K562 (cell line): ENCODE results near the gene KCNMB4. TPM values are rescaled to one million over a fixed set of nuclear protein-coding genes. Genes with fewer than 3 reads are reported as not detected.

Experiments used
- ATAC-seq: fragments of 200-7000 bp; cut with Tn5 transposase; 3 replicates; pipeline ENCODE4 v1.9.1; 2020; ENCODE audit warnings: moderate library complexity
- BruUV-seq: library from RNA; stranded (reverse); fragments of 400-500 nt; replicated peaks from 2 replicates; lab custom pipeline; 2021; lab: Mats Ljungman, UMichigan
- CTCF ChIA-PET: fragments of 300-600 bp; formaldehyde crosslinking; extraction: SDS; loops from one replicate; lab custom pipeline; 2021; ENCODE audit warnings: low intra/inter-chr PET ratio; lab: Yijun Ruan, JAX
- POLR2A ChIA-PET: fragments of 300-600, 350-650 bp; sonication (Branson Sonifier 250); formaldehyde crosslinking; extraction: SDS; loops from one replicate; lab custom pipeline; 2021; ENCODE audit warnings: antibody characterized with exemption, inconsistent platforms; lab: Yijun Ruan, JAX
- DNase-seq, 4 experiments: peaks; one replicate each; pipeline versions ENCODE4 v3.0.0 to v3.0.0-alpha.2; 2011 to 2018; ENCODE audit warnings: low spot score in 3 of 4, mixed read lengths in 3 of 4; ENCODE audit errors: extremely low read depth in 1 of 4
- FAIRE-seq: peaks from 2 replicates; lab custom pipeline; 2011; peaks lifted over from hg19 to GRCh38; lab: Jason Lieb, UNC
- H2AFZ ChIP-seq: 2 replicates; pipeline ENCODE4 v1.6.0; 2011; ENCODE audit warnings: low read depth, low read length, control low read depth, inconsistent platforms
- H3K27ac ChIP-seq: fragments of 200-600 bp; 3 replicates; pipeline ENCODE4 v1.8.0; 2011; ENCODE audit warnings: low read depth, mild to moderate bottlenecking, control low read depth, inconsistent platforms, low read length, moderate library complexity, mixed read lengths; ENCODE audit errors: extremely low read depth
- H3K27me3 ChIP-seq, 2 experiments: fragments of 300-600 bp in 1 of 2; 2 replicates in 1 of 2; 3 replicates in 1 of 2; pipeline versions ENCODE4 v1.6.0 to v1.8.0; 2011; ENCODE audit warnings: inconsistent platforms in 2 of 2, low read length in 2 of 2, mild to moderate bottlenecking in 1 of 2, mixed read lengths in 1 of 2, moderate library complexity in 1 of 2; ENCODE audit not compliant: control insufficient read depth in 2 of 2, insufficient read depth in 2 of 2
- H3K36me3 ChIP-seq: fragments of 300-600 bp; 3 replicates; pipeline ENCODE4 v1.8.0; 2011; ENCODE audit warnings: mild to moderate bottlenecking, low read length, inconsistent platforms; ENCODE audit not compliant: control insufficient read depth, insufficient read depth
- H3K4me1 ChIP-seq, 2 experiments: fragments of 200-600 bp in 1 of 2; replicated peaks in 1 of 2; 2 replicates in 1 of 2; 3 replicates in 1 of 2; pipeline versions ENCODE4 v1.5.1 to v1.8.0; 2011; ENCODE audit warnings: inconsistent platforms in 2 of 2, low read length in 2 of 2, mild to moderate bottlenecking in 1 of 2, mixed read lengths in 1 of 2, moderate library complexity in 1 of 2; ENCODE audit not compliant: control insufficient read depth in 2 of 2, insufficient read depth in 2 of 2
- H3K4me2 ChIP-seq: 2 replicates; pipeline ENCODE4 v1.6.1; 2011; ENCODE audit warnings: low read length, control low read depth, inconsistent platforms, mixed read lengths; ENCODE audit not compliant: insufficient read depth
- H3K4me3 ChIP-seq: fragments of 200-600 bp; sonication (generic), shearing (Covaris generic); 2 replicates; pipeline ENCODE4 v1.5.1; 2016; ENCODE audit warnings: control low read depth, inconsistent platforms
- H3K79me2 ChIP-seq: fragments of 200-600 bp; 3 replicates; pipeline ENCODE4 v1.8.0; 2011; ENCODE audit warnings: low read length, inconsistent platforms; ENCODE audit not compliant: control insufficient read depth, insufficient read depth
- H3K9ac ChIP-seq, 2 experiments: 2 replicates each; pipeline versions ENCODE4 v1.6.0 to v1.6.1; 2011; ENCODE audit warnings: low read depth in 2 of 2, low read length in 2 of 2, control low read depth in 1 of 2, inconsistent platforms in 1 of 2, mild to moderate bottlenecking in 1 of 2, mixed read lengths in 1 of 2; ENCODE audit not compliant: insufficient read depth in 1 of 2
- H3K9me1 ChIP-seq: one replicate; pipeline ENCODE4 v1.6.0; 2011; ENCODE audit warnings: inconsistent platforms, mild to moderate bottlenecking, low read length, moderate library complexity; ENCODE audit not compliant: control insufficient read depth, insufficient read depth
- H3K9me3 ChIP-seq: replicated peaks from 2 replicates; pipeline ENCODE4 v1.5.1; 2011; ENCODE audit warnings: low read depth, low read length, inconsistent platforms; ENCODE audit not compliant: control insufficient read depth, insufficient read depth
- H4K20me1 ChIP-seq: replicated peaks from 2 replicates; pipeline ENCODE4 v1.6.1; 2011; ENCODE audit warnings: low read length, inconsistent platforms, mixed read lengths; ENCODE audit not compliant: control insufficient read depth, insufficient read depth
- CCAR2 ChIP-seq: fragments of 200-400 bp; formaldehyde crosslinking; IDR thresholded peaks from 2 replicates; pipeline ENCODE4 v1.6.1; 2017; ENCODE audit warnings: mild to moderate bottlenecking, low read depth, low read length
- CCNT2 ChIP-seq: IDR thresholded peaks from 2 replicates; pipeline ENCODE4 v1.6.1; 2011; ENCODE audit warnings: borderline replicate concordance, low read depth, mild to moderate bottlenecking, moderate library complexity, mixed read lengths, low read length; ENCODE audit not compliant: insufficient read length; ENCODE audit errors: extremely low read depth
- CHAMP1 ChIP-seq: fragments of 450-650 bp; IDR thresholded peaks from 2 replicates; pipeline ENCODE4 v1.6.1; 2016; ENCODE audit warnings: mild to moderate bottlenecking
- DPF2 ChIP-seq: fragments of 450-650 bp; IDR thresholded peaks from 2 replicates; pipeline ENCODE4 v1.6.1; 2016
- HDAC1 ChIP-seq, 2 experiments: fragments of 450-650 bp; IDR thresholded peaks; 2 replicates each; pipeline ENCODE4 v1.6.1; 2016 to 2017; ENCODE audit warnings: inconsistent platforms in 1 of 2, mild to moderate bottlenecking in 1 of 2, moderate library complexity in 1 of 2
- HDAC8 ChIP-seq: fragments of 450-650 bp; IDR thresholded peaks from 2 replicates; pipeline ENCODE4 v1.6.1; 2016; ENCODE audit warnings: mild to moderate bottlenecking, missing genetic modification characterization, moderate library complexity, missing compliant biosample characterization
- RCOR1 ChIP-seq, 2 experiments: IDR thresholded peaks; 2 replicates each; pipeline ENCODE4 v1.6.1; 2012; ENCODE audit warnings: low read depth in 2 of 2, low read length in 2 of 2, borderline replicate concordance in 1 of 2, improper control_type of control experiment in 1 of 2
- SRSF9 ChIP-seq: fragments of 200-400 bp; formaldehyde crosslinking; IDR thresholded peaks from 2 replicates; pipeline ENCODE4 v1.6.1; 2017; ENCODE audit warnings: low read depth, low read length, borderline replicate concordance
- ZBTB2 ChIP-seq: fragments of 450-650 bp; IDR thresholded peaks from 2 replicates; pipeline ENCODE4 v1.6.1; 2016; ENCODE audit warnings: antibody characterized with exemption
- ZFP1 ChIP-seq: fragments of 450-650 bp; formaldehyde crosslinking; IDR thresholded peaks from 2 replicates; pipeline ENCODE4 v1.4.0; 2020; ENCODE audit warnings: mild to moderate bottlenecking, mixed read lengths
- ZFX ChIP-seq: sonication (generic); formaldehyde crosslinking; IDR thresholded peaks from 2 replicates; pipeline ENCODE4 v1.8.0; 2022; ENCODE audit warnings: mild to moderate bottlenecking, missing genetic modification reagents, moderate library complexity
- ZNF140 ChIP-seq: fragments of 250-450 bp; sonication (Bioruptor Pico); IDR thresholded peaks from 2 replicates; pipeline ENCODE4 v1.8.0; 2021; ENCODE audit warnings: moderate library complexity, mild to moderate bottlenecking, inconsistent platforms
- ZNF75A ChIP-seq: fragments of 450-650 bp; formaldehyde crosslinking; IDR thresholded peaks from 2 replicates; pipeline ENCODE4 v1.4.0; 2020; ENCODE audit warnings: mild to moderate bottlenecking
- WGBS: fragments of 100-300 bp; shearing (Covaris generic); methylation state at CpG from one replicate; pipeline ENCODE4 v1.1.6; 2016; ENCODE audit warnings: low coverage, mixed read lengths; ENCODE audit not compliant: insufficient coverage; ENCODE audit errors: missing lambda C conversion rate; 5-methylcytosine and 5-hydroxymethylcytosine counted together
- in situ Hi-C: fragments of 300-500 bp; cut with MboI; formaldehyde crosslinking; loops from 4 replicates; pipeline ENCODE4 v1.15.0; 2018; ENCODE audit warnings: inconsistent platforms, mixed read lengths
- intact Hi-C: fragments of 100-400 bp; cut with micrococcal nuclease; formaldehyde crosslinking; loops from 2 replicates; pipeline ENCODE4 v1.14.2; 2022
- polyA plus RNA-seq, 8 experiments: library from polyadenylated mRNA; depleted of rRNA in 4 of 8; stranded (reverse) in 5 of 8; unstranded in 3 of 8; fragments of >200 nt; fragmentation: Nextera tagmentation in 2 of 8; fragmentation: Illumina TruSeq in 1 of 8; extraction: Ambion mirVana in 2 of 8; extraction: Trizol in 1 of 8; gene quantifications; 2 replicates each; pipeline versions ENCODE4 v1.2.1 to v1.2.3, GENCODE V29; 2011 to 2014; ENCODE audit warnings: inconsistent platforms in 1 of 8, missing spikeins in 1 of 8
- total RNA-seq, 7 experiments: library from RNA; depleted of rRNA in 6 of 7; stranded (reverse); fragments of >200 nt in 6 of 7; fragmentation: Illumina TruSeq in 2 of 7; extraction: Trizol in 2 of 7; gene quantifications; 2 replicates each; pipeline versions ENCODE4 v1.2.1 to v1.2.3, GENCODE V29; 2011 to 2021; ENCODE audit warnings: low replicate concordance in 1 of 7

KCNMB4 gene
- total and polyA plus RNA-seq, 9 of the 15 experiments (the other 6 are each of a cell fraction or from before 2014, with no cell fraction given): 0.01 to 0.14 (median 0.06) TPM; not detected in 1

- FAIRE-seq: no peak
- Histone ChIP-seq H4K20me1 (no peaks in the 10 kb centered on the region; the same call in 1 of the 2 replicates), H3K4me1 (no peaks in the 10 kb centered on the region), H3K27me3 (no peaks in the 10 kb centered on the region), H3K4me3 (no peak overlapping the region), H3K27ac (no peak overlapping the region), H3K9me1 (no peaks in the 10 kb centered on the region), H3K36me3 (no peaks in the 10 kb centered on the region), H3K4me2 (no peak overlapping the region), H2AFZ (no peak overlapping the region), H3K9me3 (no peaks in the 10 kb centered on the region), H3K79me2 (no peaks in the 10 kb centered on the region), H3K9ac (no peak overlapping the region)
- no peak for DNase-seq
- in situ Hi-C loops: no loop called here
- ATAC-seq: no peak
- intact Hi-C loops: no loop called here
- no TSS peak for BruUV-seq
- ChIA-PET POLR2A (interaction anchor here (1.6 kb wide), 1 partner anchor 9 kb away, joined by 3 read pairs; no protein-coding TSS in a partner anchor), CTCF (no interaction called here)
- TF ChIP-seq RCOR1 (IDR thresholded peaks at IDR 0.05; ENCODE audit: borderline replicate concordance in 1 of 2, low read depth in 2 of 2, low read length in 2 of 2) (no peak), ZFP1 (CRISPR knock-in tag) (no peak), ZBTB2 (no peak), ZNF140 (no peak), CCNT2 (no peak), ZNF75A (CRISPR knock-in tag) (no peak), CCAR2 (no peak), HDAC1 (IDR thresholded peaks at IDR 0.05) (no peak), ZFX (CRISPR knock-in tag) (no peak), HDAC8 (tag) (no peak), CHAMP1 (no peak), SRSF9 (no peak), DPF2 (no peak)
- 4% methylated on average over 2 of the region's 2 CpGs for WGBS
Measured at GRCh38 chr12:70393787-70394499, 27.9 kb downstream of the KCNMB4 start.
